HK-2 (cell line): ENCODE measurements around the gene UGT3A2.

Experiments
- DNase-seq: peaks from one replicate; pipeline ENCODE4 v3.0.0-alpha.2; 2018; ENCODE audit not compliant: unreplicated experiment

UGT3A2 gene

GRCh38 chr5:36006163-36006562 is 60.5 kb downstream of the UGT3A2 start:
- no peak for DNase-seq

- DNase-seq: no peak
These were observed 65.7 kb downstream of the UGT3A2 start for GRCh38 chr5:36001032-36001431.

- no peak for DNase-seq
These were observed 67.1 kb downstream of the UGT3A2 start for GRCh38 chr5:35999547-35999946.

- no peak for DNase-seq
These were observed 70.6 kb downstream of the UGT3A2 start for GRCh38 chr5:35996076-35996475.

GRCh38 chr5:35990941-35991611 is 75.6 kb downstream of the UGT3A2 start, which contains the start of gene UGT3A1:
UGT3A1 (minus strand) TSS chr5:35991390; CDS start chr5:35991240, 150 bp downstream.
- no peak for DNase-seq

- no peak for DNase-seq
These were observed 76.2 kb downstream of the UGT3A2 start for GRCh38 chr5:35990520-35990919.

GRCh38 chr5:35988529-35988928 is 78.2 kb downstream of the UGT3A2 start:
- DNase-seq: no peak

GRCh38 chr5:35987776-35988175 is 78.9 kb downstream of the UGT3A2 start:
- no peak for DNase-seq
